K562 (cell line): ENCODE measurements around the gene CITED2. TPM values are rescaled to one million over a fixed set of nuclear protein-coding genes. Genes with fewer than 3 reads are reported as not detected.

Source experiments
- ARID1B ChIP-seq: fragments of 450-650 bp; IDR thresholded peaks from 2 replicates; pipeline ENCODE4 v1.6.1; 2016; ENCODE audit warnings: antibody characterized with exemption, mild to moderate bottlenecking, inconsistent platforms
- ATF1 ChIP-seq, 2 experiments: fragments of 450-650 bp in 1 of 2; IDR thresholded peaks; 2 replicates each; pipeline ENCODE4 v1.6.1; 2016; ENCODE audit warnings: missing compliant biosample characterization in 1 of 2, missing genetic modification characterization in 1 of 2
- CC2D1A ChIP-seq: fragments of 450-650 bp; IDR thresholded peaks from 2 replicates; pipeline ENCODE4 v1.6.1; 2017; ENCODE audit warnings: mild to moderate bottlenecking
- CREM ChIP-seq: IDR thresholded peaks from 2 replicates; pipeline ENCODE4 v1.6.1; 2014; ENCODE audit warnings: antibody characterized with exemption, low read depth
- DPF2 ChIP-seq: fragments of 450-650 bp; IDR thresholded peaks from 2 replicates; pipeline ENCODE4 v1.6.1; 2016
- FOXA1 ChIP-seq: fragments of 450-650 bp; IDR thresholded peaks from 2 replicates; pipeline ENCODE4 v1.6.1; 2016; ENCODE audit warnings: mild to moderate bottlenecking, borderline replicate concordance
- FOXA3 ChIP-seq, 2 experiments: fragments of 450-650 bp in 1 of 2; sonication (generic) in 1 of 2; formaldehyde crosslinking; IDR thresholded peaks in 1 of 2; conservative IDR thresholded peaks in 1 of 2; 2 replicates each; pipeline versions ENCODE4 v1.4.0 to v1.8.0; 2020 to 2022; ENCODE audit warnings: mild to moderate bottlenecking in 2 of 2, missing genetic modification reagents in 1 of 2
- FOXK2 ChIP-seq, 2 experiments: fragments of 450-650 bp; IDR thresholded peaks in 1 of 2; conservative IDR thresholded peaks in 1 of 2; 2 replicates each; pipeline ENCODE4 v1.6.1; 2016; ENCODE audit warnings: low read depth in 2 of 2, mild to moderate bottlenecking in 1 of 2
- GATA2 ChIP-seq: sonication (generic); formaldehyde crosslinking; IDR thresholded peaks from 2 replicates; pipeline ENCODE4 v1.4.0; 2020; ENCODE audit warnings: mild to moderate bottlenecking, missing genetic modification reagents
- HDAC2 ChIP-seq: fragments of 450-650 bp; IDR thresholded peaks from 2 replicates; pipeline ENCODE4 v1.6.1; 2016; ENCODE audit warnings: mild to moderate bottlenecking
- JUND ChIP-seq, 2 experiments: IDR thresholded peaks; 2 replicates in 1 of 2; 3 replicates in 1 of 2; pipeline ENCODE4 v1.6.1; 2011; ENCODE audit warnings: borderline replicate concordance in 2 of 2, low read depth in 2 of 2, low read length in 2 of 2, improper control_type of control experiment in 1 of 2, missing biosample characterization in 1 of 2, missing genetic modification characterization in 1 of 2, missing genetic modification reagents in 1 of 2
- KDM1A ChIP-seq, 2 experiments: fragments of 450-650 bp; IDR thresholded peaks; 2 replicates each; pipeline ENCODE4 v1.6.1; 2016; ENCODE audit warnings: mild to moderate bottlenecking in 2 of 2
- LEF1 ChIP-seq: fragments of 450-650 bp; IDR thresholded peaks from 2 replicates; pipeline ENCODE4 v1.6.1; 2016; ENCODE audit warnings: mild to moderate bottlenecking
- MAFF ChIP-seq: IDR thresholded peaks from 2 replicates; pipeline ENCODE4 v1.6.1; 2012; ENCODE audit warnings: low read length, improper control_type of control experiment
- MAFK ChIP-seq: IDR thresholded peaks from 2 replicates; pipeline ENCODE4 v1.6.1; 2011; ENCODE audit warnings: low read length, improper control_type of control experiment
- MLLT1 ChIP-seq, 2 experiments: fragments of 450-650 bp; IDR thresholded peaks; 2 replicates each; pipeline ENCODE4 v1.6.1; 2016
- NBN ChIP-seq: fragments of 450-650 bp; IDR thresholded peaks from 2 replicates; pipeline ENCODE4 v1.6.1; 2016; ENCODE audit warnings: low read depth, mild to moderate bottlenecking
- NFE2 ChIP-seq: IDR thresholded peaks from 2 replicates; pipeline ENCODE4 v1.6.1; 2014; ENCODE audit warnings: antibody characterized with exemption, low read depth
- NR2C2 ChIP-seq, 2 experiments: fragments of 200-800 bp in 1 of 2; sonication (Bioruptor generic) in 1 of 2; sonication (generic) in 1 of 2; formaldehyde crosslinking in 1 of 2; IDR thresholded peaks; 2 replicates each; pipeline versions ENCODE4 v1.6.1 to v1.8.0; 2016 to 2022; ENCODE audit warnings: mild to moderate bottlenecking in 1 of 2, missing compliant biosample characterization in 1 of 2, missing genetic modification characterization in 1 of 2, missing genetic modification reagents in 1 of 2
- NRF1 ChIP-seq, 2 experiments: fragments of 450-650 bp; IDR thresholded peaks in 1 of 2; conservative IDR thresholded peaks in 1 of 2; 2 replicates each; pipeline ENCODE4 v1.6.1; 2014; ENCODE audit warnings: mild to moderate bottlenecking in 2 of 2
- POLR2AphosphoS2 ChIP-seq: IDR thresholded peaks from 2 replicates; pipeline ENCODE4 v1.6.1; 2012; ENCODE audit warnings: low read length, improper control_type of control experiment
- SMARCA4 ChIP-seq: fragments of 450-650 bp; IDR thresholded peaks from 2 replicates; pipeline ENCODE4 v1.6.1; 2016
- SMARCA5 ChIP-seq: fragments of 450-650 bp; IDR thresholded peaks from 2 replicates; pipeline ENCODE4 v1.6.1; 2016
- SMARCE1 ChIP-seq: fragments of 450-650 bp; IDR thresholded peaks from 2 replicates; pipeline ENCODE4 v1.7.1; 2016; ENCODE audit warnings: mild to moderate bottlenecking
- TOE1 ChIP-seq, 2 experiments: fragments of 450-650 bp in 1 of 2; sonication (generic) in 1 of 2; formaldehyde crosslinking in 1 of 2; IDR thresholded peaks; 2 replicates each; pipeline versions ENCODE4 v1.7.1 to v1.8.0; 2016 to 2022; ENCODE audit warnings: borderline replicate concordance in 2 of 2, mild to moderate bottlenecking in 2 of 2, antibody characterized with exemption in 1 of 2, inconsistent platforms in 1 of 2, low read depth in 1 of 2, missing genetic modification reagents in 1 of 2, moderate library complexity in 1 of 2
- ZBTB2 ChIP-seq: fragments of 450-650 bp; IDR thresholded peaks from 2 replicates; pipeline ENCODE4 v1.6.1; 2016; ENCODE audit warnings: antibody characterized with exemption
- ZNF12 ChIP-seq: sonication (generic); formaldehyde crosslinking; IDR thresholded peaks from 2 replicates; pipeline ENCODE4 v1.4.0; 2020; ENCODE audit warnings: mild to moderate bottlenecking, missing genetic modification reagents
- ZNF316 ChIP-seq: fragments of 450-650 bp; IDR thresholded peaks from 2 replicates; pipeline ENCODE4 v1.6.1; 2016
- polyA plus RNA-seq, 8 experiments: library from polyadenylated mRNA; depleted of rRNA in 4 of 8; stranded (reverse) in 5 of 8; unstranded in 3 of 8; fragments of >200 nt; fragmentation: Nextera tagmentation in 2 of 8; fragmentation: Illumina TruSeq in 1 of 8; extraction: Ambion mirVana in 2 of 8; extraction: Trizol in 1 of 8; gene quantifications; 2 replicates each; pipeline versions ENCODE4 v1.2.1 to v1.2.3, GENCODE V29; 2011 to 2014; ENCODE audit warnings: inconsistent platforms in 1 of 8, missing spikeins in 1 of 8
- total RNA-seq, 7 experiments: library from RNA; depleted of rRNA in 6 of 7; stranded (reverse); fragments of >200 nt in 6 of 7; fragmentation: Illumina TruSeq in 2 of 7; extraction: Trizol in 2 of 7; gene quantifications; 2 replicates each; pipeline versions ENCODE4 v1.2.1 to v1.2.3, GENCODE V29; 2011 to 2021; ENCODE audit warnings: low replicate concordance in 1 of 7

Gene CITED2
- total and polyA plus RNA-seq, 9 of the 15 experiments (the other 6 are each of a cell fraction or from before 2014, with no cell fraction given), result 0.21 to 86.1 (median 17.5) TPM

- TF ChIP-seq GATA2, result 0 out of 2 replicates have a peak, but pooled peaks have one; percentile 18
- TF ChIP-seq CC2D1A, result peak; percentile 31; the same call in 1 of the 2 replicates
- TF ChIP-seq FOXA1, result no peak
- TF ChIP-seq ARID1B, result peak; percentile 70
- peak; percentile 39; the same call in 1 of the 2 replicates for TF ChIP-seq MAFF
- TF ChIP-seq ZBTB2, result peak; percentile 40; the same call in 1 of the 2 replicates
- 0 out of 2 replicates have a peak, but pooled peaks have one; percentile 5 for TF ChIP-seq JUND (IDR thresholded peaks at IDR 0.05; ENCODE audit: borderline replicate concordance, low read depth, low read length)
- TF ChIP-seq JUND (tag; IDR thresholded peaks at IDR 0.05; ENCODE audit: borderline replicate concordance, low read depth, low read length), result no peak
- TF ChIP-seq DPF2, result peak; percentile 82
- TF ChIP-seq TOE1 (IDR thresholded peaks at IDR 0.05; ENCODE audit: borderline replicate concordance), result peak; percentile 36; the same call in 1 of the 2 replicates
- no peak for TF ChIP-seq TOE1 (CRISPR knock-in tag; IDR thresholded peaks at IDR 0.05; ENCODE audit: borderline replicate concordance, low read depth)
- peak; percentile 42; the same call in 1 of the 2 replicates for TF ChIP-seq HDAC2
- peak; percentile 79 for TF ChIP-seq SMARCA4
- TF ChIP-seq NBN, result peak; percentile 61
- TF ChIP-seq NR2C2 (CRISPR knock-in tag; IDR thresholded peaks at IDR 0.05), result no peak
- TF ChIP-seq NR2C2 (tag; IDR thresholded peaks at IDR 0.05), result peak; percentile 68; the same call in 1 of the 2 replicates
- peak; percentile 33; the same call in 1 of the 2 replicates for TF ChIP-seq MAFK
- peak; percentile 75 for TF ChIP-seq SMARCE1
- no peak for TF ChIP-seq ATF1 (CRISPR knock-in tag; IDR thresholded peaks at IDR 0.05)
- TF ChIP-seq ATF1 (tag; IDR thresholded peaks at IDR 0.05), result no peak
- TF ChIP-seq FOXK2 (conservative IDR thresholded peaks at IDR 0.05 in 1 of 2, IDR thresholded peaks at IDR 0.05 in 1 of 2; ENCODE audit: low read depth in 2 of 2), result peak in 1 of 2 experiments; percentile 12; a peak in 1 of 4 replicates
- TF ChIP-seq NFE2, result peak; percentile 84
- TF ChIP-seq SMARCA5, result peak; percentile 40; the same call in 1 of the 2 replicates
- TF ChIP-seq POLR2AphosphoS2, result no peak
- peak in 1 of 2 experiments; percentile 54; a peak in 2 of 4 replicates for TF ChIP-seq KDM1A (IDR thresholded peaks at IDR 0.05)
- 0 out of 4 replicates have a peak, but pooled peaks of 1 of the 2 experiments have one; percentile 39 for TF ChIP-seq MLLT1 (IDR thresholded peaks at IDR 0.05)
- no peak for TF ChIP-seq FOXA3 (CRISPR knock-in tag; conservative IDR thresholded peaks at IDR 0.05 in 1 of 2, IDR thresholded peaks at IDR 0.05 in 1 of 2)
- 0 out of 2 replicates have a peak, but pooled peaks have one; percentile 24 for TF ChIP-seq LEF1
- TF ChIP-seq ZNF316, result peak; percentile 87
- no peak for TF ChIP-seq NRF1 (conservative IDR thresholded peaks at IDR 0.05 in 1 of 2, IDR thresholded peaks at IDR 0.05 in 1 of 2)
- TF ChIP-seq CREM, result no peak
- TF ChIP-seq ZNF12 (CRISPR knock-in tag), result no peak
Measured at GRCh38 chr6:139394027-139394649, 19.7 kb upstream of the CITED2 start (continued).
